ENCODE data around the gene ATG12. TPM values are rescaled to one million over a fixed set of nuclear protein-coding genes. Genes with fewer than 3 reads are reported as not detected.

ATG12 gene
- total and polyA plus RNA-seq, 2 of the 8 experiments (the other 6 are each of a cell fraction or from before 2014, with no cell fraction given), result 23.8 to 49.3 TPM

DNA sequence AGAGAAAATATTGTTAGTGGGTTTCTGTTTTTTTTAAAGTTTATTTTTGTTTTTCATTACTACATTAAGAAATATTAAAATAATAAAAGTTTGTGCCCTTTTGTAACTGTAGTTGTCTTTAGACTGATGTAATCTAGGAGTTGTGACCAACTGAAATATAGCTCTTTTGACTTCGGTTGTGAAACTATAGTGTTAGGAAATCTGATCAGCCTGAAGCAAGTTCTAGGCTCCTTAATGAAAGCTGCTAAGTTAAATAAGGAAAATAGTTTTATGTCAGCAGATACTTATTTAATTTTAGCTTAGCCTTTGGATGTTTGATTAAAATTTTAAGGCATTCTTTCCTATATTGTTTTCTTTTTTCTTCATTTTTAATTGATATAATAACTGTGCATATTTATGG, 14.6 kb upstream of the ATG12 start (continued):
- TF ChIP-seq RAD21 (IDR thresholded peaks at IDR 0.05 in 1 of 2, conservative IDR thresholded peaks at IDR 0.05 in 1 of 2; ENCODE audit: low read depth in 2 of 2, low read length in 2 of 2) (no peak), YY1 (IDR thresholded peaks at IDR 0.05; ENCODE audit: low read depth, low read length) (no peak)
